Subcutaneous adipose tissue (tissue), 4 donors: Measurements from ENCODE around the gene NMBR. TPM values are rescaled to one million over a fixed set of nuclear protein-coding genes. Genes with fewer than 3 reads are reported as not detected.

Source experiments
- total RNA-seq, 4 donors: library from RNA; depleted of rRNA; stranded (reverse); fragments of >200 nt; gene quantifications; one replicate each; pipeline ENCODE4 v1.1.0, GENCODE V29; 2016
- TF ChIP-seq, protein P1 (sequence below): fragments of 450-650 bp; IDR thresholded peaks from one replicate; pipeline ENCODE4 v1.5.1; 2016; ENCODE audit warnings: low read depth, mild to moderate bottlenecking, control low read depth, antibody characterized with exemption, moderate library complexity

Gene NMBR
- total RNA-seq, 4 donors from 2014 or later, result not detected

DNA sequence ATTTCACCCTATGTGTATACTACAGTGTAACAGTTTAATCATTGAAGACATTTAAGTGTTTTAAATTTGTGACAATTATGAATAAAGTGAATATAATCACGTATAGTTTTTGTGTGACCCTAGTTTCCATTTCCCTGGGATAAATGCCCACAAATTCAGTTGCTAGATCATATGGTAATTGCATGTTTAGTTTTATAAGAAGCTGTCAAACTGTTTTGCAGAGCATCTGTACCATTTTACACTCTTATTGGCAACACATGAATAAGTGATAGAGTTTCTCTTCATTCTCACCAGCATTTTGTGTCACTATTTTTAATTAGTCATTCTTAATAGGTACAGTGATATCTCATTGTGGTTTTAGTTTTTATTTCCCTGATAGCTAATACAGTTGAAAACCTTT is 7.4 kb upstream of the NMBR start:
- TF ChIP-seq, protein P1, sequence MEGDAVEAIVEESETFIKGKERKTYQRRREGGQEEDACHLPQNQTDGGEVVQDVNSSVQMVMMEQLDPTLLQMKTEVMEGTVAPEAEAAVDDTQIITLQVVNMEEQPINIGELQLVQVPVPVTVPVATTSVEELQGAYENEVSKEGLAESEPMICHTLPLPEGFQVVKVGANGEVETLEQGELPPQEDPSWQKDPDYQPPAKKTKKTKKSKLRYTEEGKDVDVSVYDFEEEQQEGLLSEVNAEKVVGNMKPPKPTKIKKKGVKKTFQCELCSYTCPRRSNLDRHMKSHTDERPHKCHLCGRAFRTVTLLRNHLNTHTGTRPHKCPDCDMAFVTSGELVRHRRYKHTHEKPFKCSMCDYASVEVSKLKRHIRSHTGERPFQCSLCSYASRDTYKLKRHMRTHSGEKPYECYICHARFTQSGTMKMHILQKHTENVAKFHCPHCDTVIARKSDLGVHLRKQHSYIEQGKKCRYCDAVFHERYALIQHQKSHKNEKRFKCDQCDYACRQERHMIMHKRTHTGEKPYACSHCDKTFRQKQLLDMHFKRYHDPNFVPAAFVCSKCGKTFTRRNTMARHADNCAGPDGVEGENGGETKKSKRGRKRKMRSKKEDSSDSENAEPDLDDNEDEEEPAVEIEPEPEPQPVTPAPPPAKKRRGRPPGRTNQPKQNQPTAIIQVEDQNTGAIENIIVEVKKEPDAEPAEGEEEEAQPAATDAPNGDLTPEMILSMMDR, result no peak

DNA sequence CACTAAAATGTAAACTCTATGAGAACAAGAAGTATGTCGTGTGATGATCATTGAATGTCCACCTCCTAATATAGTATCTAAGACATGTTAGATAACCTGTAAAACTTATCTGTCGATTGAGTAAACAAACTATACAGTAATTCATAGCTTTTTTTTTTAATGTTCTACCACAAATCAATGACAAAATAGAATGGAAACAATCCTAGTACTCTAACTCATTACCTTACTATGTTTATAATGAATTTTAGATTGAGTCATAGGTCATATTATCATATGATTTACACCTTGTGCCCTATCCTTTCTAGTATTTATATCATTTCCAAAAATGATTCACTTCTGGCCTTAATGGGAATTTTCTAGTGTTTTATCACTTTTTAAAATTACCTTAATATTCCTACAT is 6.3 kb upstream of the NMBR start:
- TF ChIP-seq, protein P1, result no peak

DNA sequence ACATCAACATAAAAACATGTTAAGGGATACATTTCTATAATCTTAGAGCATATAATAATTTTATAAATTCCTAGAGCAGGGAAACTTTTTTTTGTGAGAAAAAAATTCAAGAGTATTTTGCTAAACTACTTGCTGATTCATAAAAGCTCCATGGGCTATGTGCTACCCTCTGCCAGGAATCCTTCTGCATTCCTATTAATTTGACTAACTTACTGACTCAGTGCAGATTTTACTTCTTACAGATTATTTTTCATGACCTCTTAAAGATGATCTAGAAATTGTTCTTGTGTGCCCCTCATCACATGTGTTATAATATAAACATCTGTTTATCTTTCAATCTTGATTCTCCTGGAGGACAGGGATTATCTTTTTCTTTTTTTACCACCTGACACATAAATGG is 5.8 kb upstream of the NMBR start:
- TF ChIP-seq, protein P1, result no peak

DNA sequence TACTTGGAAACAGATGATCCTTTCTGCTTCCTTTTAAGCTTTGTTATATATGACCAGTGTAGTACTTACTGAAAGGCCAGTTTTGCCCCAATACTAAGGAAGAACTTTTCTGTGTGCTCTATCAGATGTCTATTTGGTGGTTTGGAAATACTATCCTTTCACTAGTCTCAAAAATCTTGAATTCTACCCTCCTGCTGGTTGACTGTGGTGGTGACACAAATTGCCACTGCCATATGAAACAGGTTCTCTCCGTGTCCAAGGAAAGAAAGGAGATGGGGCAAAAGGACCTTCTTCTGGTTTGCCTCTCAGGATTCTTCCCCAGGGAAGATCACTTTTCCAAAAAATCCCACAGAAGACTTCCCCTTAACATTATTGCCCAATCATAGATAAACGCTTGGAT is 8.0 kb downstream of the NMBR start:
- TF ChIP-seq, protein P1, result no peak

DNA sequence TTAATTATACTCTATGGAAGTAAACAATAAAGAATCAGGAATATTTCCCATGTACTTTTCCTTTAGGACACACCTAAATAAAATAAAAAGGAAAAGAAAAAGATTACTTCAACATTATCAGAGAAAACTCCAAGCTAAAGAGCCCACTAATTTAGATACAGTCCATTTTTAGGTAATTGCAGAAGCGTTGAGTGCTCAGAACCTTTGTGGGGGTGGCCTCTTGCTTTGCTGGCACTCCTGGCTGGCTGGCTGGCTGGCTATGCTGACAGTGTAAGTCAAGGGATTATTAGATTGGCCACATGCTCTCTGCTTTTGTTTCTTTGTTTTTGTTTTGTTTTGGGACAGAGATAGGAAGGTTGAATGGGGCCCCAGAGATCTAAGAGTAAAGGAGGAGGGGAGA is 14.3 kb downstream of the NMBR start, which contains the start of gene GJE1:
Gene GJE1, plus strand, starts transcription at position 301 of the 400 bp plus-strand sequence. CDS start 234 bp downstream, outside the sequence.
- TF ChIP-seq, protein P1, result no peak

DNA sequence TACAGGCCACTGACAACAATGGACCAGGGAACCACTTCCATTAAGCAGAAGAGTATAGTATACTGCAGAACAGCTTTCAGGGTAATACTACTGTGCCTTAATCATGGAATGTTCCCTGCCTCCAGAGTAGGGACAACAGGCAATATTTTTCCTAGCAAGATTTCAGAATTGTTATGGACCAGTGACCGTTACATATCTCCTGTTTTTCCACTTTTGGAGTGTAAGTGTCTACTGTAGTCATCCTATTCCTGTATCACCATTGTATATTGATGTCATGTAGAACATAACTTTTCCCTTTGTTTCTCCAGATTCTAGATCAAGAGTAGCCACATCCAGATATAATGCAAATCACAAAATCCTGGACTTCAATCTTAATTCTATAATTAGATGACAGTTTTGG is 16.1 kb downstream of the NMBR start:
- TF ChIP-seq, protein P1, result no peak

DNA sequence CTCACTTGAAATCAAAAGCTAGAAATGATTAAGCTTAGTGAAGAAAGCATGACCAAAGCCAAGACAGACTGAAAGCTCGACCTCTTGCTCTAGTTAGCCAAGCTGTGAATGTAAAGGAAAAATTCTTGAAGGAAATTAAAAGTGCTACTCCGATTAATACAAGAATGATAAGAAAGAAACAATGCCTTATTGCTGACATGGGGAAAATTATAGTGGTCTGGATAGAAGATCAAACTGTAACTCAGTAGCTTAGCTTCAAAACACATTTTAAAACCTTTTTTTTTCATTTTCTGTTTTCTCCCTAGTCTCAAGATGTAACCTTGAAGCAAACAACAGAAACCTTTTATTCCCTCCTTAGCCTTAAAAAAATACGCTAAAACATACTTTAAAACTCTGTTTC is 25.6 kb downstream of the NMBR start:
- TF ChIP-seq, protein P1, result no peak

DNA sequence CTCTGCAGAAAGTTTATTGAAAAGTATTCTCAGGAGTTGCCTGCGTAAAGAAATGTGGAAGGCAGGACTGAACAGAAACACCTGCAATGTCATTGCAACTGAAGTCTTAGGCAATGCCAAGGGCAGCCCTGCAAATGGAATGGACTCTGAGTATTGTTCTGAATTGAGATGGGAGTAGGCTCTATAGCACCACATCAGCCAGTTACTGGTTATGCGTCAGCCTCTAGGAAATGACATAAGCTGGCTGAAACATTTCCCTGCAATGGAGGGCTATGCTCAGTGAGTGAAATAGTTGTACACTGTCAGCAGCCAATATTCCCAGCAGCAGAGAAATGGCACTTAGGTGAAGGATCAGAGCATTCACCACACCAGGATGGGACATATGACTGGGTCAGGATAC is 28.0 kb downstream of the NMBR start:
- TF ChIP-seq, protein P1, result no peak
